ENCODE data around the gene KIRREL3. TPM values are rescaled to one million over a fixed set of nuclear protein-coding genes. Genes with fewer than 3 reads are reported as not detected.

The KIRREL3 gene
- total and polyA plus RNA-seq, 9 of the 15 experiments (the other 6 are each of a cell fraction or from before 2014, with no cell fraction given): 0.04 to 0.10 TPM; not detected in 7

DNA sequence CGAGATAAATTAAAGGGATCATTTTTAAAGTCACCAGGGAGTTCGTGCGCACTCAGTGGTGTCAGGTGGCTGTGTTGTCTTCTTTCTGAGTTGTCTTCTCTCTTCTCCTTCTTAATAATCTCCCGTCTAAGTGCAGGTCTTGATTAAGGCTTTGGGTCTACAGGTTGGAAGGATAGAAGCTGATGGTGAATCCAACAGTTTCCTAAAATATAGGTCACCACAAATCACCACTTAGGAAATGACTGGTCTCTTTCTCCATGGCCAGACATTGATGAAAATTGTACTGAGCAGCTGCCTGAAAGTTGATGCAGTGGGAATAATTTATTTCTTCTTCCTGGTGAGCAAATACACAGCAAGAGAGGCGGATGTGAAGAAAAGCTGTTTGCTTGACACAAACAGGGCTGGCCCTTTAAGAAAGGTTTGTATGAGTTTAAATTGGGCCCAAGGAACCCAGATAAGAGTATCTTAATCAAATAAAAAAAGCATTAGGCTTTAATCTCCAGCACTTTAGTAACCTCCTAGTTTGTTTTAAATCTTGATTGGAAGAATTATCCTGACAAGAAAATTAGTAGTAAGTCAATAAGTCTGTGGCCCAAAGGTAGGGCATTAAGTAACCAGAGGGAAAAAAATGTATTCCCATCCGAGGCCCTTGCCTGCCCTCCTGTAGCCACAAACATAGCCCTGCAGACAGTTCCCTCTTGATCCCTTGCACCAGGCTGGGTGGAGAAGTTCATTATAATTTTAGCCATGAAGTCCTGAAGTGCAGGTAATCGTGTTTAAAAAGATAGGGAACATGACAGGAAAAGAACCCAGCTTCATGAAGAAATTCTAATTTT, 245.8 kb downstream of the KIRREL3 start:
- in situ Hi-C loops (cut with MboI) (no loop called here), intact Hi-C loops (cut with micrococcal nuclease) (no loop called here)
- Histone ChIP-seq H4K20me1 (replicated peaks; ENCODE audit: control insufficient read depth, insufficient read depth, low read length) (no peaks in the 10 kb centered on the region), H3K27ac (ENCODE audit: extremely low read depth, low read depth, low read length) (no peak overlapping the region), H3K9me3 (replicated peaks; ENCODE audit: control insufficient read depth, insufficient read depth, low read depth, low read length) (no peaks in the 10 kb centered on the region), H3K36me3 (ENCODE audit: control insufficient read depth, insufficient read depth, low read length) (no peaks in the 10 kb centered on the region), H3K9me1 (ENCODE audit: control insufficient read depth, insufficient read depth, low read length) (no peaks in the 10 kb centered on the region), H3K27me3 (ENCODE audit: control insufficient read depth in 2 of 2, insufficient read depth in 2 of 2, low read length in 2 of 2) (no peaks in the 10 kb centered on the region), H3K4me2 (ENCODE audit: insufficient read depth, low read length) (no peak overlapping the region), H3K4me1 (replicated peaks in 1 of 2; ENCODE audit: control insufficient read depth in 2 of 2, insufficient read depth in 2 of 2, low read length in 2 of 2) (no peaks in the 10 kb centered on the region), H3K4me3 (no peak overlapping the region), H2AFZ (ENCODE audit: low read depth, low read length) (no peak overlapping the region), H3K79me2 (ENCODE audit: control insufficient read depth, insufficient read depth, low read length) (no peaks in the 10 kb centered on the region), H3K9ac (ENCODE audit: insufficient read depth in 1 of 2, low read depth in 2 of 2, low read length in 2 of 2) (no peak overlapping the region)
- ChIA-PET POLR2A (interaction anchor here (0.6 kb wide), 1 partner anchor 21 kb away, joined by 3 read pairs; no protein-coding TSS in a partner anchor), CTCF (ENCODE audit: low intra/inter-chr PET ratio) (no interaction called here)
- DNase-seq (ENCODE audit: extremely low read depth in 1 of 4, low spot score in 3 of 4) (no peak), FAIRE-seq (no peak), ATAC-seq (no peak)
- no TSS peak for BruUV-seq (replicated peaks)
- WGBS (ENCODE audit: insufficient coverage, low coverage, missing lambda C conversion rate): 0% methylated on average over 7 of the region's 7 CpGs
- TF ChIP-seq, protein P1, sequence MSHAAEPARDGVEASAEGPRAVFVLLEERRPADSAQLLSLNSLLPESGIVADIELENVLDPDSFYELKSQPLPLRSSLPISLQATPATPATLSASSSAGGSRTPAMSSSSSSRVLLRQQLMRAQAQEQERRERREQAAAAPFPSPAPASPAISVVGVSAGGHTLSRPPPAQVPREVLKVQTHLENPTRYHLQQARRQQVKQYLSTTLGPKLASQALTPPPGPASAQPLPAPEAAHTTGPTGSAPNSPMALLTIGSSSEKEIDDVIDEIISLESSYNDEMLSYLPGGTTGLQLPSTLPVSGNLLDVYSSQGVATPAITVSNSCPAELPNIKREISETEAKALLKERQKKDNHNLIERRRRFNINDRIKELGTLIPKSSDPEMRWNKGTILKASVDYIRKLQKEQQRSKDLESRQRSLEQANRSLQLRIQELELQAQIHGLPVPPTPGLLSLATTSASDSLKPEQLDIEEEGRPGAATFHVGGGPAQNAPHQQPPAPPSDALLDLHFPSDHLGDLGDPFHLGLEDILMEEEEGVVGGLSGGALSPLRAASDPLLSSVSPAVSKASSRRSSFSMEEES (CRISPR knock-in tag; IDR thresholded peaks at IDR 0.05): no peak
- TF ChIP-seq, protein P2, sequence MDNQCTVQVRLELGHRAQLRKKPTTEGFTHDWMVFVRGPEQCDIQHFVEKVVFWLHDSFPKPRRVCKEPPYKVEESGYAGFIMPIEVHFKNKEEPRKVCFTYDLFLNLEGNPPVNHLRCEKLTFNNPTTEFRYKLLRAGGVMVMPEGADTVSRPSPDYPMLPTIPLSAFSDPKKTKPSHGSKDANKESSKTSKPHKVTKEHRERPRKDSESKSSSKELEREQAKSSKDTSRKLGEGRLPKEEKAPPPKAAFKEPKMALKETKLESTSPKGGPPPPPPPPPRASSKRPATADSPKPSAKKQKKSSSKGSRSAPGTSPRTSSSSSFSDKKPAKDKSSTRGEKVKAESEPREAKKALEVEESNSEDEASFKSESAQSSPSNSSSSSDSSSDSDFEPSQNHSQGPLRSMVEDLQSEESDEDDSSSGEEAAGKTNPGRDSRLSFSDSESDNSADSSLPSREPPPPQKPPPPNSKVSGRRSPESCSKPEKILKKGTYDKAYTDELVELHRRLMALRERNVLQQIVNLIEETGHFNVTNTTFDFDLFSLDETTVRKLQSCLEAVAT (IDR thresholded peaks at IDR 0.05): no peak
- no peak for TF ChIP-seq ZNF561 (CRISPR knock-in tag; conservative IDR thresholded peaks at IDR 0.05)
- no peak for TF ChIP-seq ZNF41 (CRISPR knock-in tag; conservative IDR thresholded peaks at IDR 0.05)
- TF ChIP-seq ZNF217 (CRISPR knock-in tag; IDR thresholded peaks at IDR 0.05): no peak
- no peak for TF ChIP-seq ZBTB7A (IDR thresholded peaks at IDR 0.05; ENCODE audit: borderline replicate concordance, control insufficient read depth, low read depth, low read length)
- no peak for TF ChIP-seq CC2D1A (IDR thresholded peaks at IDR 0.05)
- no peak for TF ChIP-seq ATF7 (IDR thresholded peaks at IDR 0.05)
- TF ChIP-seq MEIS2 (IDR thresholded peaks at IDR 0.05; ENCODE audit: partially characterized antibody): no peak
- no peak for TF ChIP-seq YY1 (IDR thresholded peaks at IDR 0.05; ENCODE audit: borderline replicate concordance in 1 of 3, control insufficient read depth in 1 of 3, extremely low read depth in 1 of 3, insufficient read depth in 3 of 3, insufficient read length in 1 of 3, insufficient replicate concordance in 2 of 3, low read depth in 1 of 3, low read length in 2 of 3)
- TF ChIP-seq CCNT2 (IDR thresholded peaks at IDR 0.05; ENCODE audit: borderline replicate concordance, extremely low read depth, insufficient read length, low read depth, low read length): no peak
- no peak for TF ChIP-seq MYNN (IDR thresholded peaks at IDR 0.05)
- TF ChIP-seq MYNN (CRISPR knock-in tag; IDR thresholded peaks at IDR 0.05): no peak
- TF ChIP-seq ELF1 (tag; IDR thresholded peaks at IDR 0.05): no peak
- TF ChIP-seq NRF1 (conservative IDR thresholded peaks at IDR 0.05 in 1 of 2, IDR thresholded peaks at IDR 0.05 in 1 of 2): no peak
- TF ChIP-seq, protein P3, sequence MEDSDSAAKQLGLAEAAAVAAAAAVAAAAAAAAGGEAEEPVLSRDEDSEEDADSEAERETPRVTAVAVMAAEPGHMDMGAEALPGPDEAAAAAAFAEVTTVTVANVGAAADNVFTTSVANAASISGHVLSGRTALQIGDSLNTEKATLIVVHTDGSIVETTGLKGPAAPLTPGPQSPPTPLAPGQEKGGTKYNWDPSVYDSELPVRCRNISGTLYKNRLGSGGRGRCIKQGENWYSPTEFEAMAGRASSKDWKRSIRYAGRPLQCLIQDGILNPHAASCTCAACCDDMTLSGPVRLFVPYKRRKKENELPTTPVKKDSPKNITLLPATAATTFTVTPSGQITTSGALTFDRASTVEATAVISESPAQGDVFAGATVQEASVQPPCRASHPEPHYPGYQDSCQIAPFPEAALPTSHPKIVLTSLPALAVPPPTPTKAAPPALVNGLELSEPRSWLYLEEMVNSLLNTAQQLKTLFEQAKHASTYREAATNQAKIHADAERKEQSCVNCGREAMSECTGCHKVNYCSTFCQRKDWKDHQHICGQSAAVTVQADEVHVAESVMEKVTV (CRISPR knock-in tag; IDR thresholded peaks at IDR 0.05): no peak
- TF ChIP-seq BACH1 (tag; IDR thresholded peaks at IDR 0.05): no peak
- no peak for TF ChIP-seq GABPA (tag; conservative IDR thresholded peaks at IDR 0.05; ENCODE audit: low read depth)

Measured in K562 (cell line).